ENCODE measurements around the gene RNF112.
"Not testable (repeated sequence)": the region's sequence is repeated elsewhere in the genome, so short reads cannot be mapped to it uniquely, and the experiment has no call there.

RNF112 gene

GRCh38 chr17:19457046-19457445, 46.0 kb downstream of the RNF112 start:
- no peak overlapping the region for H3K4me3 ChIP-seq (ENCODE audit: low read depth, low read length)
- TF ChIP-seq, protein P1, sequence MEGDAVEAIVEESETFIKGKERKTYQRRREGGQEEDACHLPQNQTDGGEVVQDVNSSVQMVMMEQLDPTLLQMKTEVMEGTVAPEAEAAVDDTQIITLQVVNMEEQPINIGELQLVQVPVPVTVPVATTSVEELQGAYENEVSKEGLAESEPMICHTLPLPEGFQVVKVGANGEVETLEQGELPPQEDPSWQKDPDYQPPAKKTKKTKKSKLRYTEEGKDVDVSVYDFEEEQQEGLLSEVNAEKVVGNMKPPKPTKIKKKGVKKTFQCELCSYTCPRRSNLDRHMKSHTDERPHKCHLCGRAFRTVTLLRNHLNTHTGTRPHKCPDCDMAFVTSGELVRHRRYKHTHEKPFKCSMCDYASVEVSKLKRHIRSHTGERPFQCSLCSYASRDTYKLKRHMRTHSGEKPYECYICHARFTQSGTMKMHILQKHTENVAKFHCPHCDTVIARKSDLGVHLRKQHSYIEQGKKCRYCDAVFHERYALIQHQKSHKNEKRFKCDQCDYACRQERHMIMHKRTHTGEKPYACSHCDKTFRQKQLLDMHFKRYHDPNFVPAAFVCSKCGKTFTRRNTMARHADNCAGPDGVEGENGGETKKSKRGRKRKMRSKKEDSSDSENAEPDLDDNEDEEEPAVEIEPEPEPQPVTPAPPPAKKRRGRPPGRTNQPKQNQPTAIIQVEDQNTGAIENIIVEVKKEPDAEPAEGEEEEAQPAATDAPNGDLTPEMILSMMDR (conservative IDR thresholded peaks at IDR 0.05; ENCODE audit: low read depth, low read length): no peak
- DNase-seq (ENCODE audit: low read depth): no peak

- DNase-seq (ENCODE audit: low read depth): no peak
- no peak overlapping the region for H3K4me3 ChIP-seq (ENCODE audit: low read depth, low read length)
- TF ChIP-seq, protein P1 (conservative IDR thresholded peaks at IDR 0.05; ENCODE audit: low read depth, low read length): peak; percentile 46
These were observed 46.8 kb downstream of the RNF112 start for GRCh38 chr17:19457830-19458271.

GRCh38 chr17:19458481-19458880, 47.4 kb downstream of the RNF112 start:
- not testable (repeated sequence) for H3K4me3 ChIP-seq (ENCODE audit: low read depth, low read length); DNase-seq (ENCODE audit: low read depth)

DNA sequence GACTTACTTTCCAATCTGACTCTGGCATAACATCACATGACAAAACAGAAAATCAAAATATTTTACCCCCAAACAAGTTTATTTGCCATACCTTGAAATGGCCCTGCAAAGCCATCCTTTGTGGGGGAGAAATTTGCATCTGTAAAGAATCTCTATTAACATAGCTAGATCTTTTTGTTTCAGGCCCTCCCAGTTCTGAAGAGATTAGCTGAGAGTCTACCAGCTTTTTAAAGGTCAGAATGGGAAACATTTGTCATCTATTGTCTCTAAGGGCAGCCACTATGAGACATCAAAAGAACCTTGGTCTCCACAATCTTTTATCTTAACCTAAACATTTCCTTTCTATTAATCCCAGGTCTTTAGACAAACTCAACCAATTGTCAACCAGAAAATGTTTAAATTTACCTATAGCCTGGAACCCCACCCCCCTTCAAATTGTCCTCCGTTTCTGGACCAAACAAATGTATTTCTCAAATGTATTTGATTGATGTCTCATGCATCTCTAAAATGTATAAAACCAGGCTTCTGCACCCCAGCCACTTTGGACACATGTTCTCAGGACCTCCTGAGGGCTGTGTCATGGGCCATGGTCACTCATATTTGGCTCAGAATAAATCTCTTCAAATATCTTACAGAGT, 48.1 kb downstream of the RNF112 start:
- H3K4me3 ChIP-seq (ENCODE audit: low read depth, low read length); DNase-seq (ENCODE audit: low read depth): not testable (repeated sequence)

DNA sequence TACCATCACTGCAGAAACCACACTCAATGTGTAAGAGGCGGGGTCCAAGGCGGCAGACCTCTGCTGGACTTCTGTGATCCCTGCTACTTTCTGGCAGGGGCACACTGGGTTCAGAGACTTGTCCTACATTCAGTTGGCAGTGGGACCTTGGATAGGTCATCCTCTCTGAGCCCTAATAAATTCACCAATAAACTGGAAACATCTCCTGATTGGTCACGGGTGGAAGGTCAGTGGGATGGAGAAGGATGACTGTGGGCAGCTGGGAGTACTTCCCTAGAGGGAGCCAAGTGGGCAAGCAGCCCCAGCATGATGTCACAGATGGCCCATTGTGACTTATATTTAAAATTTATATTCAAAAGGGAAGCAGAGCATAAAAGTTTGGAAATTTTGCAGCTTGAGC, 49.7 kb downstream of the RNF112 start:
- DNase-seq (ENCODE audit: low read depth): no peak
- TF ChIP-seq, protein P1 (conservative IDR thresholded peaks at IDR 0.05; ENCODE audit: low read depth, low read length): no peak
- no peak overlapping the region for H3K4me3 ChIP-seq (ENCODE audit: low read depth, low read length)

DNA sequence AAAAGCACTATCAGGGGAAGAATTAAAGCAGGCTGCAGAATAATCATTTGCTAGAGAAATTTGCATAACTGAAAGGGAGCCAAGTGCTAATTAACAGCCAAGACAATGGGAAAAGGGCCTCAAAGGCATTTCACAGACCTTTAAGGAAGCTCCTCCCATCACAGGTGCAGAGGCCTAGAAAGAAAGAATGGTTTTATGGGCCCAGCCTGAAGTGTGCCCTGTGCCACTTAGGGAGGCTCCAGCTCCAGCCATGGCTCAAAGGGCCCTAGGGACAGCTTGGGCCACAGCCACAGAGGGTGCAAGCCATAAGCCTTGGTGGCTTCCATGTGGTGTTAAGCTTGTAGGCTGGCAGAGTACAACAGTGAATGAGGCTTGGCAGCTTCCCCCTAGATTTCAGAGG, 50.1 kb downstream of the RNF112 start:
- no peak overlapping the region for H3K4me3 ChIP-seq (ENCODE audit: low read depth, low read length)
- no peak for DNase-seq (ENCODE audit: low read depth)
- TF ChIP-seq, protein P1 (conservative IDR thresholded peaks at IDR 0.05; ENCODE audit: low read depth, low read length): no peak

DNA sequence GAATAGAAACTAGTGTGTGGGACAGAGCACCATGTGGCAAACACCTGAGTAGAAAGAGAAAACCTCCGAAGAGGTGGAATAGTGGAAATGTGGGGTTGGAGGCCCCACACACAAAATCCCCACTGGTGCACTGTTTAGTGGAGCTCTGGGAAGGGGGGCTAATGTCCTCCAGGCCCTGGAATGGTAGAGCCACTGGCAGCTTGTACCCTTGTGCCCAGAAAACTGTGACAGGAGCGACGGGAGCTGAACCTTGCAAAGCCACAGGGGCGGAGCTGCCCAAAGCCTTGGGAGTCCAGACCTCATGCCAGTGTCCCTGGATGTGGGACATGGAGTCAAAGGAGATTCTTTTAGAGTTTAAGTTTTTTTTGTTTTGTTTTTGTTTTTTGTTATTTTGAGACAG, 50.6 kb downstream of the RNF112 start:
- no peak overlapping the region for H3K4me3 ChIP-seq (ENCODE audit: low read depth, low read length)
- no peak for DNase-seq (ENCODE audit: low read depth)
- TF ChIP-seq, protein P1 (conservative IDR thresholded peaks at IDR 0.05; ENCODE audit: low read depth, low read length): no peak

- not testable (repeated sequence) for DNase-seq (ENCODE audit: low read depth); H3K4me3 ChIP-seq (ENCODE audit: low read depth, low read length)
These were observed 51.5 kb downstream of the RNF112 start for GRCh38 chr17:19462456-19463035.
